C1 segment of cervical spinal cord (tissue), 14 donors: ENCODE measurements around the gene CIAO3.
"Not testable (repeated sequence)": the region's sequence is repeated elsewhere in the genome, so short reads cannot be mapped to it uniquely, and the experiment has no call there.

Experiments
- DNase-seq, 14 donors: peaks; one replicate each; lab custom pipeline; 2025; lab: John Stamatoyannopoulos, UW

Gene CIAO3

GRCh38 chr16:724188-725040 is 16.4 kb downstream of the CIAO3 start:
- DNase-seq = no peak

DNA sequence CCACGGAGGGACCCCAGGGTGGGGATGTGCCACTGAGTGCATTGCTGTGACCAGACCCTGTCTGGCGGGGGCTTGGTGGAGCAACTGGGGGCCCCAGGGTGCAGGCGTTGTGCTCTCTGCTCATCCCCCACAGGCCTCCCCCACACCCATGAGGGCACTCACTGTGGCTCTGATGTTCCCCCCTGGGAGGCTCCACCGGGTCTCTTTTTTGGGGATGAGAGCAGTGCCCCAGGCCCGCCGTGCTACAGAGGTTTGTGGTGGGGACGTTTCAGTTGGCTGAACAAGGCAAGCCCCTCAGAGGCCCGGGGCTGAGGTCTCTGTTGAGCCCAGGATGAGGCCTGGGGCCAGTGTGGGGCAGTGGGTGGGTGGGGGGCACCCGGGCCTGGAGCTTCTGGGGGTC is 17.1 kb downstream of the CIAO3 start:
- DNase-seq = no peak

DNA sequence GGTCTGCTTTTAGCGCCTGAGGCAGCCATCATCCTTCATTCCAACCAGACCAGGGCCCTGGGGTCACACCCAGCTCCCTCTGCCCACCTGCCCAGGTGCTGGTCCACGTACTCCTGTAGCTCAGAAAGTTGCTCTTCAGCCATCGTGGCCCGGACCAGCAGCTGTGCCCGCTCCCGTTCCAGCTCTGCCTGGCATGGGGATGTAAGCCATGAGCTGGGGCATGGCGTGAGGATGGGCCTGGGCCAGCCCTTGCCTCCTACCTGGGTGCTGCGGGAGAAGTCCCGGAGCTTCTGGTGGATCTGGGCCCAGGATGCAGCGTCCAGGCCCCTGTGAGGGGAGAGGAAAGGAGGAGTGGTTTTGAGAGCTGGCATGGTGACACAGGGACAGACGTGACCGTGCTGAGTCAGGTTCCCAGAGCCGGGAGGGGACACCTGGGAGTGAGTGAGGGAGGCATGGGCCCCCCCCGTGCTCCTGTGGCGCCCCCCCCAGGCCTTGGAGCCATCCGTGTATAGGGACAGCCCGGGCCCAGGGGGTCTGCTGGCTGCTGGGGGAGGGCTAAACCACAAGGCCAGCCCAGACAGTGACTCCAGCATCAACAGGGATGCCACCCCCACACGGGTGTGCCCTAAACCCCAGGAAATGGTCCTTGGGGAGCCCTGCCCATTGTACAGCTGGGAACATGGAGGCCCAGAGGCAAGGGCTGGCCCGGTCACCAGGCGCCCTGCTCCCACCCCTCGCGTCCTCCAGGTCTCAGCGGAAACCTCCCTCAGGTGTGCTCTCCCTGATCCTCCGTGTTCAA is 17.8 kb downstream of the CIAO3 start:
- no peak for DNase-seq

GRCh38 chr16:721765-722540 is 18.8 kb downstream of the CIAO3 start:
- no peak for DNase-seq

DNA sequence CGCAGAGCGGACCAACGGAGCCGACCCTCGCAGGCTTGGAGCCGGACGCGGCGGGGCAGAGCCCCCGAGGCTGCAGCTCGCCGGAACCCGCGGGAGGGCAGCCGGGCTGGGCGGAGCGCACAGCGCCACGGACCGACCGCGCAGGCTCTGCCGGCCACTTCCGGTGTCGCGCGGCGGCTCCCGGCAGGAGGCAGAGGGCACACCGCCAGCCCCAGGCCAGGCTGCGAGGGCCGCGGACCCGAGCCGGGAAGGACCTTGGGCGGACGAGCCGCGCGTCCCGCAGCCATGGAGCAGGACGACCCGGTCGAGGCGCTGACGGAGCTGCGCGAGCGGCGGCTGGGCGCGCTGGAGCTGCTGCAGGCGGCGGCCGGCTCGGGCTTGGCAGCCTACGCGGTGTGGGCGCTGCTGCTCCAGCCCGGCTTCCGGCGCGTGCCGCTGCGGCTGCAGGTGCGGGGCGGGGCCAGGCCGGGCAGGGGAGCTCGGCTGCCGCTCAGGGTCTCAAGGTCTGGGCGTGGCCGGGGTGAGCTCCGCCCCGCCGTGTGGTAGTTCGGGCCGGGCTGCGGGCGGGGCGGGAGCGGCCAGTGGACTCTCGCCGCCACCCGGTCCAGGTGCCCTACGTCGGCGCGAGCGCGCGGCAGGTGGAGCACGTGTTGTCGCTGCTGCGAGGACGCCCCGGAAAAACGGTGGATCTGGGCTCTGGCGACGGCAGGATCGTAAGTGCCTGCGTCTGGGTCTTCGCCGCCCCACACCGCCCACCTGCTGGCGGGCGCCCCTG is 19.6 kb downstream of the CIAO3 start, which contains the start of gene ANTKMT:
TSS of gene ANTKMT (plus strand) at position 157 of the 775 bp plus-strand sequence. CDS start at position 286, 129 bp downstream.
- peak in 13 of 14 donors; percentile 61 to 90 (median 77) for DNase-seq

GRCh38 chr16:720447-720989 is 20.3 kb downstream of the CIAO3 start:
- DNase-seq = peak in 11 of 14 donors; percentile 48 to 89 (median 68)

- DNase-seq = peak in 2 of 14 donors; percentile 50 to 60
These were observed 20.9 kb downstream of the CIAO3 start for GRCh38 chr16:719815-720446.

DNA sequence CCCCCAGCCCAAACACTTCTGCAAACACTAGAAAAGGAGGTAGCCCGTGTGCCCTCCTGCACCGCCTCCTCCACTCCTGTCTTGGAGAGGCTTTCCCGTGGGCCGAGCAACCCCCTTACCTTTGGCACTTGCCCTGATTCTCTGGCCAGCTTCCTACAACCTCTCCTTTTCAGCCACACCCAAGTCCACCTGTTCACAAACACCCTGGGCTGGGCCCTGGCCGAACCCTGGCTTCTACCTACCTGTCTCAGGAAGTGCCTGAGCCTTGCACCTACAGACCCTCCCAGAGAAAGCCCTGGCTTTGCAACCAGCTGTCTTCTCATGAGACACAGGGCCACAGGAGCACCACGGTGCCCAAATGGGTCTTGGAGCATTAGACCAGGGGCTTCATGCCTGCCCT is 21.9 kb downstream of the CIAO3 start:
- DNase-seq = no peak

- DNase-seq = no peak
These were observed 22.4 kb downstream of the CIAO3 start for GRCh38 chr16:718389-718788.

DNA sequence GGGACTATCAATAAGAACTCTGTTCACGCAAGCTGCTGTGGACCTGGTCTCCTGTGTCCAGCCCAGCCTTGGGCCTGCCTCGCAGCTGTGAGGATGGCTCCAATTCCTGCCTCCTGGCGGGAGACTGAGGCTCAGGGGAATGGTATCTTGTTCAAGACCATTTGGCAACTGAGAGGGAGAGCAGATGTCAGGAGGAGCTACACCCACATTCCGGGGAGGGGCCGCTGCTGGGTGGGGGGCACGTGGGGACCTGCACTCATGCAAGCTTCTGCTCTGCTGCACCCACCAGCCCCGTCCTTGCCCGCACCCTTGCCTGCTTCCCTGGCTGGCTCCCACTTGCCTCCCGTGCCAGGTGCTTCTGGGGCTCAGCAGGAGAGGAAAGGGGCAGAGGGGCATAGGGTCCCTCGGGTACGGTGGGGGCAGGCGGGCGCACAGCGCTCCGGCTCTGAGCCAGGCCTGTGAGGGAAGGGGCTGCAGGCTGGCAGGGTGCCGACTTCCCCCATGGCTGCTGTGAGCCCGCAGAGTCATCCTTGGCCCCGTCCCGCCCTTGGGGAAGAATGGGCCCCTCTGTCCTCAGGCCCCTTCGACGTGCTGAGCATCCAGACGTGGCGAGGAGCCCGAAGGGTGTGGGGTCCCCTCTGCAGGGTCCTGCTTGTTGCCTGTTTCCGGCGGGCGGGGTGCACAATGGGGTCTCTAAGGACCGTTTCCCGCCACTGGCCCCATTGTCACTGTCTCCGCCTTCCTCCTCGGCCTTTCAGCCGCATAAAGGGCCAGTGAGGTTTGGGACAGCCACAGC is 23.1 kb downstream of the CIAO3 start:
- peak in 2 of 14 donors; percentile 38 to 49 for DNase-seq

- peak in 2 of 14 donors; percentile 25 to 65 for DNase-seq
These were observed 23.9 kb downstream of the CIAO3 start for GRCh38 chr16:716768-717325.

DNA sequence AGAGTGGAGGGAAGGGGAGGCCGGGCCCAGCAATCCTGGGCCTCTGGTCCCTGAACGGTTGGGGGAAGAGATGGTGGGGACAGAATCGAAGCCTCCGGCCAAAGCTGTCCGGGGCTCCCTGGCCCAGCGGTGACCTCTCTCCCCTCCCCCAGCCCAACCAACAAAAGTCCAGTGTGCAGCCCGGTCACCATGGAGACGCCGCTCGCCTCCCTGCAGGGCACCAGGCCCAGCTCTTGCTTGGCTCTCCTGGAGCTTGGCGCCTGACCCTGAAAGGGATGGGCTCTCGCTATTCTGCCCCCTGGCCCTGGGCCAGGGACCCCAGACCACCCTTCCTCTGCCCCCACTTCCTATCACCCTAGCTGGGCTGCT is 24.6 kb downstream of the CIAO3 start:
- peak in 13 of 14 donors; percentile 51 to 91 (median 82) for DNase-seq

DNA sequence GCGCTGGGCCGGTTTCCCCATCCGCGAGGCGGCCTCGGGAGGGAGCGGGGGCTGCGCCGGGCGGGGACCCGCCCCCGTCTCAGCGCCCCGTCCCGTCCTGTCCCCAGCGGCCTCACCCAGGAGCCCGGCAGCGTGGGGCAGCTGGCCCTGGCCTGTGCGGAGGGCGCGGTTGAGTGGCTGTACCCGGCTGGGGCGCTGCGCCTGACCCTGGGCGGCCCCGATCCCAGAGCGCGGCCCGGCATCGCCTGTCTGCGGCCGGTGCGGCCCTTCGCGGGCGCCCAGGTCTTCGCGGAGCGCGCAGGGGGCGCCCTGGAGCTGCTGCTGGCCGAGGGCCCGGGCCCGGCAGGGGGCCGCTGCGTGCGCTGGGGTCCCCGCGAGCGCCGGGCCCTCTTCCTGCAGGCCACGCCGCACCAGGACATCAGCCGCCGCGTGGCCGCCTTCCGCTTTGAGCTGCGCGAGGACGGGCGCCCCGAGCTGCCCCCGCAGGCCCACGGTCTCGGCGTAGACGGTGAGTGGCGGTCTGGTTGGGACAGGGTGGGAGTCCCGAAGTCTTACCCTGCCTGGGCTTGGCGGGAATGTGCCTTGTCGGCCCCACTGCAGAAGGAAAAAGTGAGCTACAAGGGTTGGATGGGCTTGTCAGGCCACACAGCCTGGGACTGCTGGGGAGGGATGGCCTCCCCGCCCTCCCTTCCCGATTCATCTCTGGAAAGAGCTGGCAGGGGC is 25.2 kb downstream of the CIAO3 start:
- peak in 3 of 14 donors; percentile 58 to 71 (median 66) for DNase-seq

- DNase-seq = peak in 13 of 14 donors; percentile 51 to 93 (median 78)
These were observed 26.0 kb downstream of the CIAO3 start, which contains the start of gene METRN for GRCh38 chr16:714558-715476. METRN (plus strand) TSS chr16:715118; CDS start chr16:715290, 172 bp downstream.

DNA sequence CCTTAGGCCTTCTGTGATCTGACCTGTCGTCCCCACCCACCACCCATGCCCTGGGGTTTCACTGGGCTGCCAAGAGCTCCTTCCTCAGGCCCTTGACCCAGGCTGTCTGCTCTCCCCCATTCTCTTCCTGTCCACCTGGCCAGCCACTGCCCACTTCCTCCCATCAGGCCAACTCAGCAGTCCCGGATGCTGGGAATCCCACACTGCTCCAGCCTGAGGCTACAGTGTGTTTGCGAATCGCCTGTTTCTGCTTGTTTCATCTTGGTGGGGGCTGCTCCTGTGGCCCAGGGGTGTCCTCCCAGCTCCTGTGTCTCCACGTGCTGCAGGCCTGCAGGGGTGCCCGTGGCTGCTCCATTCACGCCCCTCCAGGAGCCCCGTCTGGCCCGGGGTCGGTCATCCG is 26.7 kb downstream of the CIAO3 start:
- DNase-seq = no peak

- DNase-seq = not testable (repeated sequence)
These were observed 28.0 kb downstream of the CIAO3 start for GRCh38 chr16:712740-713250.
